Activated T-helper 1 cell treated with anti-CD3 and anti-CD28 coated beads, Interleukin-2, amount 50 U/mL, for 16 hours (primary cell): ENCODE results near the gene DAG1.

ENCODE experiments used
- DNase-seq, 2 donors: peaks; one replicate each; pipeline ENCODE4 v3.0.0-alpha.2; 2020; ENCODE audit warnings: low read depth in 1 of 2, low spot score in 1 of 2

The DAG1 gene

GRCh38 chr3:49512781-49513355 lies 42.8 kb downstream of the DAG1 start:
- no peak for DNase-seq

- no peak for DNase-seq
Observed at GRCh38 chr3:49513494-49514124, 43.5 kb downstream of the DAG1 start.

DNA sequence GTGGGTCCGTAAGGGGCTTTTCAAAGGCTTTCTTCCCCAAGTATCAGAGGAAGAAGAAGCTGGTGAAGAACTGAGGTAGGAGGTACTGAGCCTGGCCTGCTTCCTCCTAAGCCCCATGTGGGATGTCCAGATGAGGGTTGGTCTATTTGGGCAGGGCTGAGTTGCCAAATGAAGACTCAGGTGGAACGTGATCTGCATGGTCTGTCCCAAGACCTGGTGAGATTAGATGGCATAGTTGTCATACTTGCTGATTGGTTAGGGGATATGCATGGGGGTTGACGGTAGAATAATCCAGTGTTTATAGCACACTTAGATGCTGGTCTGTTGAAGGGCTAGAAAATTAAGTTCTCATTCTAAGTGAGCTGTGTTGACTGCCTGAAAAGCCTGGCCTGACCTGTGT lies 47.9 kb downstream of the DAG1 start:
- no peak for DNase-seq

GRCh38 chr3:49518441-49518840 lies 48.4 kb downstream of the DAG1 start:
- no peak for DNase-seq

- no peak for DNase-seq
Observed at GRCh38 chr3:49519296-49519695, 49.2 kb downstream of the DAG1 start.

DNA sequence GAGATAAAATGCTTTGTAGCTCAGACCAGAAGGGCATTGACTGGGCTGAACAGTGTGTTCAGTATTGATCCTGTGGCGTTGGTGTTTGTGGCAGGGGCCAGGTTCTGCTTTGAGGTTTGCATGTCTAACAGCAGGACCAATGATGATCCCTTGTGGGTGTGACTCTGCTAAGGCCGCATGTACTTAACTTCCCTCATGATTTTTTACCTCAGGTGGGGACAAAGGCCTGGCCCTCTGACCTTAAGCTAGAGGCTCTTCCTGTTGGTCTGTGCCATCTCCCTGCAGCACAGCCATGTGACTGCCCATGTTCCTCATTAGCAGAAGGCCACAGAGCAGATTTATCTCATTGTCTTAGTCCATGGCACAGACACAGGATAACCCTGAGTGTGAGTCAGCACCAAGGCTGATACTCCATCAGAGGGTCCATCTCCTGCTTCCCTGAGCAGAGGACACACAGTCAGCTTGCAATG lies 49.9 kb downstream of the DAG1 start:
- DNase-seq, result no peak

DNA sequence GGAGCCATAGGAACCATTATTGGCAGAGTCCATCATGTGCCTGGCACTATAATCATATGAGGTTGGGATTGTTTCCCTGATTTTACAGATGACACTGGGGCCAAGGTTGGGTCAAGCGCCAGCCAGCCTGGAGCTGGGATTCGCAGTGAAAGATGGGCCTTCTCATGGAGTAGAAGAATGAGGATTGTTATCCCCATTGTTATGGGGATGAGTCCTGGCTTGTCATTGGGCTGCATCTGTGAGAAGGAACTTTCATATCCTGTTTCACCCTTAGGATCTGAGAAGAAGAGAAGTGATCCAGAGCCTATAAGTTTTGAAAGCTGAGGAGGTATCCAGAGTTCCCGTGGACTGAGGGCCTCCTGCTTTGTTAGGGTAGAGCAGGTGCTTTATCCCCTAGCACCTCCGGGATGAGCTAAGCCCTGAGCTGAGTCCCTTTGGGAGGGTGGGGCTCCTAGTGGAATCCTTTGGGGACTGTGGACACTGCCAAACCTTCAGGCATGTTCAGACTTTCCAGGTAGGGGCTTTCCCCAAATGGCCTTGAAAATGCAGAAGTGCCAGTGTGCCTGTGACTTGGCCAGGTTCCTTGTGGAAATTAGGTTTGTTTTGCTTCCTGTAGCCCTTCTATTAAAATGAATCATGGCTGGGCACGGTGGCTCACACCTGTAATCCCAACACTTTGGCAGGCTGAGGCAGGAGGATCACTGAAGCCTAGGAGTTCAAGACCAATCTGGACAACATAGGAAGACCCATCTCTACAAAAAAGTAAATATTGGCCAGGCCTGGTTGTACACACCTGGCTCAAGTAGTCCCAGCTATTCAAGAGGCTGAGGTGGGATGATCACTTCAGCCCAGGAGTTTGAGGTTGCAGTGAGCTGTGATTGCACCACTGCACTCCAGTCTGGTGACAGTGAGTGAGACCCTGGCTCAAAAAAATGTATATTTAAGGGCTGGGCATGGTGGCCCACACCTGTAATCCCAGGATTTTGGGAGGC lies 54.0 kb downstream of the DAG1 start:
- DNase-seq, result no peak

DNA sequence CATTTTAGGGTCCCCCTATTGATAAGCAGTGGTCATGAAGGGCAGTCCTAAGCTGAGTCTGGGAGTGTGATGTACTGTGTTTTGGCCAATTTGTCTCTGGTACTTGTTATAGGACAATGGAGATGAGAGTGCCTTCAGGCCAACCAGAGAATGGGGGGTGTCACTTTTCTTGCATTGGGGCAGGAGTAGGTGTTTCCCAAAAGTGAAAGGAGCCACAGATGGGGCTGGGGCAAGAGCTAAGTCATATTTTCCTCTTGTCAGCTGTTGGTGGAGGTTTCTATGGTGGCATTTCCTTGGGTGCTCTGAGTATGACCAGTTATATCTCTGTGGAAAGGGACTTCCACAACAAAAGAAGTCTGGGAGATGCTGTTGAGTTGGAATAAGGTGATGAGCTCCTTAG lies 59.5 kb downstream of the DAG1 start:
- DNase-seq, result no peak

DNA sequence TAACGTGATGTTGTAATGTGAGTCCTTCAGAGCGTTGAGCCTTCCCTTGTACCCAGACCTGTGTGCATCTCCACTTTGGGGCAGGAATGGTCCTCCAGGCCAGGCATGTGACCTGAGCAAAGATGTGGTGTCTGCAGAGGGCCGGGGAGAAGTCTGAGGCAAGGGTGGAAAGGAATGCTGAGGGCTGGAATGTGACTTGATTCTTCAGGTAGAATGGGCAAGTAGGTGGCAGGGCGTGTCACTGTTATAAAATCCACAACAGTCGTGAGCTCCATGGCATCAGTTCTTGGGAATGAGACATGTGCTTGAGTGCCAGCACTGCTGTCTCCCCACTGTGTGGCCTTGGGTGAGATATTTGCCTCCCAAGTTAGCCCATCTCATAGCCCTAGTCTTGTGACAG lies 60.2 kb downstream of the DAG1 start:
- no peak for DNase-seq

DNA sequence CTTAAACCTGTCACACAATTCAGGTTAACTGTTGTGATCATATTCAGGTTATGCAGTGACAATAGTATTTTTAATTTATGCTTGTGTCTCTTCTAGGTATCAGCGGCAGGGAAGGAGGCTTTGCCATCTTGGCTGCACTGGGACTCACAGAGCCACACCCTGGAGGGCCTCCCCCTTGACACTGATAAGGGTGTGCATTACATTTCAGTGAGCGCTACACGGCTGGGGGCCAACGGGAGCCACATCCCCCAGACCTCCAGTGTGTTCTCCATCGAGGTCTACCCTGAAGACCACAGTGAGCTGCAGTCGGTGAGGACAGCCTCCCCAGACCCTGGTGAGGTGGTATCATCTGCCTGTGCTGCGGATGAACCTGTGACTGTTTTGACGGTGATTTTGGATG lies 60.6 kb downstream of the DAG1 start:
- DNase-seq, result no peak

- no peak for DNase-seq
Observed at GRCh38 chr3:49531218-49531617, 61.2 kb downstream of the DAG1 start.

- DNase-seq, result no peak
Observed at GRCh38 chr3:49531715-49532114, 61.6 kb downstream of the DAG1 start.

DNA sequence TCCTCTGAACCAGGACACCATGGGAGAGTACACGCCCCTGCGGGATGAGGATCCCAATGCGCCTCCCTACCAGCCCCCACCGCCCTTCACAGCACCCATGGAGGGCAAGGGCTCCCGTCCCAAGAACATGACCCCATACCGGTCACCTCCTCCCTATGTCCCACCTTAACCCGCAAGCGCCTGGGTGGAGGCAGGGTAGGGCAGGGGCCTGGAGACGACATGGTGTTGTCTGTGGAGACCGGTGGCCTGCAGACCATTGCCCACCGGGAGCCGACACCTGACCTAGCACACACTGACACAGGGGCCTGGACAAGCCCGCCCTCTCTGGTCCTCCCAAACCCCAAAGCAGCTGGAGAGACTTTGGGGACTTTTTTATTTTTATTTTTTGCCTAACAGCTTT lies 63.0 kb downstream of the DAG1 start:
- DNase-seq, result no peak

DNA sequence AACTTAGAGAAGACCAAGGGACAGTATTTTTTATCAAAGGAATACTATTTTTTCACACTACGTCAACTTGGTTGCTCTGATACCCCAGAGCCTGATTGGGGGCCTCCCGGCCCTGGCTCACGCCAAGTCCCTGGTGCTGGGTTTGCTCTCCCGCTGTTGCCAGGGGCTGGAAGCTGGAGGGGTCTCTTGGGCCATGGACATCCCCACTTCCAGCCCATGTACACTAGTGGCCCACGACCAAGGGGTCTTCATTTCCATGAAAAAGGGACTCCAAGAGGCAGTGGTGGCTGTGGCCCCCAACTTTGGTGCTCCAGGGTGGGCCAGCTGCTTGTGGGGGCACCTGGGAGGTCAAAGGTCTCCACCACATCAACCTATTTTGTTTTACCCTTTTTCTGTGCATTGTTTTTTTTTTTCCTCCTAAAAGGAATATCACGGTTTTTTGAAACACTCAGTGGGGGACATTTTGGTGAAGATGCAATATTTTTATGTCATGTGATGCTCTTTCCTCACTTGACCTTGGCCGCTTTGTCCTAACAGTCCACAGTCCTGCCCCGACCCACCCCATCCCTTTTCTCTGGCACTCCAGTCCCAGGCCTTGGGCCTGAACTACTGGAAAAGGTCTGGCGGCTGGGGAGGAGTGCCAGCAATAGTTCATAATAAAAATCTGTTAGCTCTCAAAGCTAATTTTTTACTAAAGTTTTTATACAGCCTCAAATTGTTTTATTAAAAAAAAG lies 63.9 kb downstream of the DAG1 start:
- no peak for DNase-seq

GRCh38 chr3:49534581-49535441 lies 64.7 kb downstream of the DAG1 start:
- no peak for DNase-seq

DNA sequence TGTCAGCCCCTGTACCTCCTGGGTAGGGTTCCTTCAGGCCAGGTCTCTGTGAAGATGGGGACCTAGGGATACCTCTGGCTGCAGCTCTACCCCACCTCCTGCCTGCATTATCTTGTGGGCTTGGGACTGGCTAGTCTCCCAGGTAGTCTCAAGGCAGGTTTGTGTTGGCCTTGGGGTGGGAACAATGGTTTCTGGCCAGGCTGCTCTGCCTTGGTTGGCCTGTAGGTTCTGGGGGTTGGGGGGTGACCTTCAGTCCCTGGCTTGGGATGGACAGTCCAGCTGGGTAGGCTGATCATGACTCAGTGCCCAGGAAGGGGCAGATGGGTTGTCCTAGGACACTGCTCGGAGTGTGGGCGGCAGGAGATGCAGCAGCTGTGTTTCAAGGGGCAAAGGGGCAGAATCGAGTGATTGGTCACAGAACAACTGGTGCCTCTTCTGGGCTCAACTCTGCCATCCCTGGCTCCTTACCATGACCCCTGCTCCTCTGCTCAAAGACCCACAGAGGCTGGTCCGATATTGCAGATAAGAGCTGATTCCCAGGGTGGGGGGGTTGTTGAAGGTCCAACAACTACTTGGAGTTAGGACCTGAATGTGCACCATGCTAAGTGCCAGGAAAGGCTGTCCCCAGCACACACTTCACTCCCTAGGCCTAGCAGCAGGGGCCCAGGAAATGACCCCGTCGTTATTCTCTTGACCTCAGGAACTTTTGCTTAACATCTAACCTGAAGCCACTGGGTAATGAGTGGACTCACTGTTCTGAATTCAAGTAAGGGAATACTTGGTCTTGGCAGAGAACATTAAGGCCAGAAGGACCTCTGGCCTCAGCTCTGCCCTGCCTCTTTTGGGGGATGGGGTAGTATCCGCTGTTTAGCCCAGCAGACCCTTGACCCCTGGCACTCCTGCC lies 66.2 kb downstream of the DAG1 start:
- DNase-seq, result no peak

- no peak for DNase-seq
Observed at GRCh38 chr3:49536875-49537533, 66.9 kb downstream of the DAG1 start.

DNA sequence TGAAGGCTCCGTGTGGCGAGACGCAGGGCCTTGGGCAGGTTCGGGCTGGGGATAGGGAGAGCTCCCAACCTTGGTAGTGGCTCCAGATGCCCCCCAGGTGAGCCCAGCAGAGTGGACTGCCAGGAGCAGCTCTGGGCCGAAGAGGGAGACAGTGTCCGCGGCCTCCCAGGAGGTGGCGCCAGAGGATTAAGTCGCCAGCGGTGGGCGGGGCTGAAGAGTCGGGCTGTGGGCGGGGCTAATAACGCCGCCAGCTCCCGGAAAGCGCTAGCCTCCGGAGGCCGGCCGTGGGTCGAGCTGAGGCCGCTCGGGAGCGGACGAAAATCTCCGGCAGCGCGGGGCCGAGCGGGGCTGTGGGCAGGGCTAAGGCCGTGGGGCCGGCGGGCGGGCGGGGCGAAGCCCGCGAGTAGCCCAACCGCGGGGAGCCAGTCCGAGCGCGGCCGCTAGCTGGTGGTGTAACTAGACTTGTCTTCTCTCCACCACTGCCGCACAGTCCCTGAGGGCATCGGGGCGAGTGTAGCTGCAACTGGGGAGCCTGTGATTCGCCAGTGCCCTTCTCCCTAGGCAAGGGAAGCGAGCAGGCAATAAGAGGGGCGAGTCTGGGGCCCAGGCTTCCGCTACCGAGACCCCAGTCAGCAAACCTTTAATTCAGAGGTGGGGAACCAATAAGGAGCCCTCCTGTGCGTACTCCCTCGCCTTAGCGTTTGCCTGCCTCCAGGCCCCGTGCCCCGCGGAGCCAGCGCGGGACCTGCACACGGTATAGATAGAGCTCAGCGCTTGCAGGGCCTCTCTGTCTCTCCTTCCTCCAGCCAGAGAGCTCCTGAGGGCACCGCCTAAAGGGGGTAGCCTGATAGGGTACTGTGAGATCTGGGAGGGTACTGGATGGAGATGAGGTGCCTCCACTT lies 69.8 kb downstream of the DAG1 start:
- peak; percentile 87 to 91 for DNase-seq
